Esophagus muscularis mucosa (tissue), 3 donors: ENCODE data around the gene ZFP36.

Experiments
- CTCF ChIP-seq, 3 experiments: fragments of 200-600 bp in 2 of 3; fragments of 450-650 bp in 1 of 3; sonication (generic) in 2 of 3; IDR thresholded peaks; one replicate each; pipeline ENCODE4 v1.5.1; 2017 to 2019; ENCODE audit warnings: antibody characterized with exemption in 3 of 3, mild to moderate bottlenecking in 2 of 3, moderate library complexity in 1 of 3
- POLR2AphosphoS5 ChIP-seq, 2 donors: sonication (generic); formaldehyde crosslinking; IDR thresholded peaks; one replicate each; pipeline ENCODE4 v1.6.1; 2017; ENCODE audit warnings: antibody characterized with exemption in 2 of 2

GRCh38 chr19:39411832-39412099 lies 5.1 kb downstream of the ZFP36 start:
- TF ChIP-seq CTCF (IDR thresholded peaks at IDR 0.05) = peak; percentile 90 to 99 (median 95)
- no peak for TF ChIP-seq POLR2AphosphoS5 (IDR thresholded peaks at IDR 0.05)
